Upper lobe of left lung (tissue), 6 donors: ENCODE data around the gene B9D2. TPM values are rescaled to one million over a fixed set of nuclear protein-coding genes. Genes with fewer than 3 reads are reported as not detected.

Source experiments
- ATAC-seq, 2 donors: fragments of 200-7000 bp; cut with Tn5 transposase; one replicate each; pipeline ENCODE4 v1.9.1; 2022; ENCODE audit warnings: mild to moderate bottlenecking in 2 of 2, moderate library complexity in 2 of 2; ENCODE audit not compliant: low FRiP score in 2 of 2
- DNase-seq, 2 donors: peaks; one replicate each; pipeline ENCODE4 v3.0.0-alpha.2; 2019 to 2020
- H3K27ac ChIP-seq, 4 donors: fragments of 200-600 bp; sonication (generic); one replicate each; pipeline ENCODE4 v1.5.1; 2016 to 2019
- H3K27me3 ChIP-seq, 4 donors: fragments of 200-600 bp; sonication (generic); one replicate each; pipeline ENCODE4 v1.5.1; 2017 to 2019
- H3K36me3 ChIP-seq, 4 donors: fragments of 200-600 bp; sonication (generic); one replicate each; pipeline ENCODE4 v1.5.1; 2016 to 2019
- H3K4me1 ChIP-seq, 4 donors: fragments of 200-600 bp; sonication (generic); one replicate each; pipeline ENCODE4 v1.5.1; 2018 to 2019
- H3K4me3 ChIP-seq, 4 donors: fragments of 200-600 bp; sonication (generic); one replicate each; pipeline ENCODE4 v1.5.1; 2017 to 2019; ENCODE audit warnings: mild to moderate bottlenecking in 2 of 4, moderate library complexity in 1 of 4
- H3K9me3 ChIP-seq, 4 donors: fragments of 200-600 bp; sonication (generic); one replicate each; pipeline ENCODE4 v1.5.1; 2018 to 2019
- EP300 ChIP-seq, 4 donors: sonication (generic); formaldehyde crosslinking; IDR thresholded peaks; one replicate each; pipeline ENCODE4 v1.5.1; 2017; ENCODE audit warnings: antibody characterized with exemption in 4 of 4, control low read depth in 2 of 4
- POLR2A ChIP-seq, 4 donors: fragments of 450-650 bp; IDR thresholded peaks; one replicate each; pipeline ENCODE4 v1.5.1; 2016 to 2017; ENCODE audit warnings: antibody characterized with exemption in 4 of 4, mild to moderate bottlenecking in 2 of 4
- POLR2AphosphoS5 ChIP-seq, 2 donors: sonication (generic); formaldehyde crosslinking; IDR thresholded peaks; one replicate each; pipeline ENCODE4 v1.5.1; 2017; ENCODE audit warnings: antibody characterized with exemption in 2 of 2
- WGBS, 2 donors: methylation state at CpG; one replicate each; pipeline ENCODE4 v1.1.5; 2017 to 2018; 5-methylcytosine and 5-hydroxymethylcytosine counted together
- total RNA-seq, 6 donors: library from RNA; depleted of rRNA in 4 of 6; stranded (reverse); fragments of >200 nt in 4 of 6; gene quantifications; one replicate each; pipeline versions ENCODE4 v1.1.0 to v1.2.1, GENCODE V29; 2016 to 2021
- TF ChIP-seq, protein P1 (sequence below), 6 experiments: fragments of 450-650 bp in 4 of 6; fragments of 200-600 bp in 2 of 6; sonication (generic) in 2 of 6; IDR thresholded peaks; one replicate each; pipeline ENCODE4 v1.5.1; 2016 to 2019; ENCODE audit warnings: antibody characterized with exemption in 6 of 6
- donor health status: DM: no; HTN: no; CAD: no; lungs with moderate emphysema.
- donor health status: DM: no; HTN: yes; CAD: no; lungs with severe emphysema.

B9D2 gene
- total RNA-seq, 6 donors from 2014 or later = 7.0 to 17.2 (median 10.3) TPM; not detected in 1

DNA sequence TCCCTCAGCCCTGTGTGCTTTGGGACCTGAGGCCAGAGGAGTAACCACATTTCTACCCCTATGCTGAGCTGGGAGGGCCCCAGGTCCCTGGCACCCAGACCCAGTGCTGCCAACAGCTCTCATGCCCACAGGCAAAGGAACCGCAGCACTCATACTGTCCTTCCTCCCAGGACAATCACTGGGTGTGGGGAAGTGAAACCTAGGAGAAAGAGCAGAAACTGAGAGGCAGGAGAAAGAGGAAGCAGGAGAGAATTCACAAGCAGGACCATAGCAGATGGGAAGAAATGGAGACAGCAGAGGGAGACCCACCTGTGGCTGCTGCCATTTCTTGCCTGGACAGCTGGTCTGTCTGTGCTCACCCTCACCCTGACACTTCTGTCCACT lies 35.1 kb downstream of the B9D2 start:
- H3K36me3 ChIP-seq = peaks cover 3 to 30% (median 21%) of the 10 kb centered on the region in 4 donors
- WGBS, 2 donors = 32 to 62% methylated on average over 1 of the region's 1 CpG
- H3K9me3 ChIP-seq = no peaks in the 10 kb centered on the region
- H3K27me3 ChIP-seq = no peaks in the 10 kb centered on the region
- peak overlapping the region; percentile 84 to 91 (median 88) for H3K27ac ChIP-seq
- ATAC-seq = peak in 1 of 2 donors; percentile 47
- peaks cover 58 to 71% (median 61%) of the 10 kb centered on the region in 4 donors for H3K4me1 ChIP-seq
- TF ChIP-seq POLR2A (IDR thresholded peaks at IDR 0.05) (no peak), POLR2AphosphoS5 (IDR thresholded peaks at IDR 0.05) (no peak), EP300 (IDR thresholded peaks at IDR 0.05) (no peak)
- TF ChIP-seq, protein P1, sequence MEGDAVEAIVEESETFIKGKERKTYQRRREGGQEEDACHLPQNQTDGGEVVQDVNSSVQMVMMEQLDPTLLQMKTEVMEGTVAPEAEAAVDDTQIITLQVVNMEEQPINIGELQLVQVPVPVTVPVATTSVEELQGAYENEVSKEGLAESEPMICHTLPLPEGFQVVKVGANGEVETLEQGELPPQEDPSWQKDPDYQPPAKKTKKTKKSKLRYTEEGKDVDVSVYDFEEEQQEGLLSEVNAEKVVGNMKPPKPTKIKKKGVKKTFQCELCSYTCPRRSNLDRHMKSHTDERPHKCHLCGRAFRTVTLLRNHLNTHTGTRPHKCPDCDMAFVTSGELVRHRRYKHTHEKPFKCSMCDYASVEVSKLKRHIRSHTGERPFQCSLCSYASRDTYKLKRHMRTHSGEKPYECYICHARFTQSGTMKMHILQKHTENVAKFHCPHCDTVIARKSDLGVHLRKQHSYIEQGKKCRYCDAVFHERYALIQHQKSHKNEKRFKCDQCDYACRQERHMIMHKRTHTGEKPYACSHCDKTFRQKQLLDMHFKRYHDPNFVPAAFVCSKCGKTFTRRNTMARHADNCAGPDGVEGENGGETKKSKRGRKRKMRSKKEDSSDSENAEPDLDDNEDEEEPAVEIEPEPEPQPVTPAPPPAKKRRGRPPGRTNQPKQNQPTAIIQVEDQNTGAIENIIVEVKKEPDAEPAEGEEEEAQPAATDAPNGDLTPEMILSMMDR (IDR thresholded peaks at IDR 0.05) = no peak
- no peak overlapping the region for H3K4me3 ChIP-seq
- DNase-seq = peak in 1 of 2 donors; percentile 62

DNA sequence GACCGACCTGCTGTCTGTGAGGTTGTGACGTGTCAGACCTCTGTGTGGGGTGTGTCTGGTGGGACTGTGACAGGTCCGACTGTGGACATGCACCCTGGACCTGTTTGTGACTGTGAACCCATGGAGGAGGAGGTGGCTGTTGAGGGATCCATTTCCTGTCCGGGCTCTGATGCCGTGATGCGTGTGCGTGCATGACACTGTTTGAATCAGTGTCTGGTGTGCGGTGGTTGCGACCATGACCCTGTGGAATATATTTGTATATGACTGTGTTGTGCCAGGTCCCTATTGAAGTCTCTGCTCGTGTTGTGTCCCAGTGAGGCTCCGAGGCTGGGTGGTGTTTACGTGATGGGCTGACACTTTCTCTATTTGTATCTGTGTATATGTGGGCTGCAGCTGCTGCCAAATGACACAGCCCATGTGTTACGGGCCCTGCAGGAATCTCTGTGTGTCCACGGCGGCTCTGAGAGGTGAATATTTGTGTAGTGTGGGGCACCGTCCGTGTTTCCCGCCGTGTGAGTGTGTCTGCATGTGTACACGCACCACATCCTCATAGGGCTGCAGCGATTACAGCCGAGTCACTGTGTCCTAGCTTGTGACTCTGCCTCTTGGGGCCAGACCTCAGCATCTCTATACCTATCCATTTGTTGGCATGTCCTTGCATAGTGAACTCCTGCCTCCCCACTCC lies 35.6 kb downstream of the B9D2 start:
- Histone ChIP-seq H3K27ac (peak overlapping the region; percentile 84 to 91 (median 88)), H3K4me1 (peaks cover 63 to 76% (median 66%) of the 10 kb centered on the region in 4 donors), H3K9me3 (no peaks in the 10 kb centered on the region), H3K36me3 (peaks cover 3 to 30% (median 21%) of the 10 kb centered on the region in 4 donors), H3K4me3 (peak overlapping the region in 3 of 4 donors; percentile 36 to 49 (median 44)), H3K27me3 (no peaks in the 10 kb centered on the region)
- DNase-seq = peak in 1 of 2 donors; percentile 55
- WGBS, 2 donors = 26% methylated on average over 5 to 22 of the region's 22 CpGs
- ATAC-seq = peak; percentile 2 to 21
- no peak for TF ChIP-seq POLR2AphosphoS5 (IDR thresholded peaks at IDR 0.05)
- TF ChIP-seq, protein P1 (IDR thresholded peaks at IDR 0.05) = no peak
- no peak for TF ChIP-seq POLR2A (IDR thresholded peaks at IDR 0.05)
- TF ChIP-seq EP300 (IDR thresholded peaks at IDR 0.05) = no peak

DNA sequence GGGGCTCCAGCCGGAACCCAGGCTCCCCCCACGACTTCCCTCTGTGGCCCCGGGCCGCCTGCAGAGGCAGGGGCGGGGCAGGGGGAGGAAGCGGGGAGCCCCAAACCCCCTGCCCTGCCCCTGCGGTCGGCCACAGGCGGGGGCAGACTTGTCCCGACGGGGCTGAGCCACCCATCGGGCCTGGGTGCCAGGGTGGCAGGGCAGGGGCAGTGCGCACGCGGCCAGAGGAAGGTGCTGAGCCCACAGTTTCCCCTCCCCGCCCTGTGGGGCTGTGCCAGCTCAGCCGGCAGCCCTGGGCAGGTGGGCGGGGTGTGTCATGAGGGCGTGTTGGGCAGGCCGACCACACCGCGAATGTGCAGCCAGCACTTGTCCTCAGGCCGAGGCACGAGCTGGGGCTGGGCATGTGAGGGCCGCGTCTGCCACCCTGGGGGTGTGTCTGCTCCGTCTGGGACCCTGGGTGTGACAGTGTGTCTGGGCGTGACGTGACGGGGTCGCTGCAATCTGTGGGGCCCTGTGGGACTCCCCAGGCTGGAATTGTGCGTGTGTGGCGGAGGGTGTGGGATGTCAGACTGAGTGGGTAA lies 36.3 kb downstream of the B9D2 start:
- H3K4me3 ChIP-seq = peak overlapping the region in 3 of 4 donors; percentile 36 to 49 (median 44)
- H3K9me3 ChIP-seq = no peaks in the 10 kb centered on the region
- no peaks in the 10 kb centered on the region for H3K27me3 ChIP-seq
- peak overlapping the region; percentile 84 to 91 (median 88) for H3K27ac ChIP-seq
- peak; percentile 94 for DNase-seq
- TF ChIP-seq POLR2AphosphoS5 (IDR thresholded peaks at IDR 0.05) = peak; percentile 64 to 75
- TF ChIP-seq, protein P1 (IDR thresholded peaks at IDR 0.05) = peak in 1 of 6 experiments; percentile 18
- TF ChIP-seq EP300 (IDR thresholded peaks at IDR 0.05) = peak in 1 of 4 donors; percentile 8
- TF ChIP-seq POLR2A (IDR thresholded peaks at IDR 0.05) = peak in 1 of 4 donors; percentile 65
- peak; percentile 59 to 89 for ATAC-seq
- H3K4me1 ChIP-seq = peaks cover 67 to 82% (median 71%) of the 10 kb centered on the region in 4 donors
- peaks cover 3 to 30% (median 22%) of the 10 kb centered on the region in 4 donors for H3K36me3 ChIP-seq
- WGBS, 2 donors = 20 to 26% methylated on average over 4 to 6 of the region's 33 CpGs

DNA sequence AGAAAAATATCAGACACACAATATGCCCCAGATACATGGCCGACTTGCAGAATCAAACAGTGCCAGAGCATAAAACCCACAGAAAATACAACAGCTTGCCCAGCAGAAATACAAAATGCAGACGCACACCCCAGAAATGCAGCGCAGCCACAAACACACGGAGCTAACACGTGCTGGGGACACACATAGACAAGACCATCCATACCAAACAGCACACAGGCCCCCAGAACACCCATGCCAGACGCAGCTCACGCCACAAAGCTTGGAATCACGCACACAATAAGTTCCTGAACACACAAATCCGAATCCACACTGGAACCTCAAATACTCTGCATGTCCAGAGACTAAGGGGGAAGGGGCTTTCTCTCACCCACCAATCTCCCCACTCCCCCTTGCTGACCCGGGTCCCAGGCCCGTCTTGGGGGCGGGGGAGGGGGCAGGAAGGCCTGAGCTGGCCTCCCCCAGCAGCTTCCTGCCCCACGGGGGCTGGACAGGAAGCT lies 36.8 kb downstream of the B9D2 start:
- Histone ChIP-seq H3K36me3 (peaks cover 1 to 28% (median 22%) of the 10 kb centered on the region in 4 donors), H3K27me3 (no peaks in the 10 kb centered on the region), H3K9me3 (no peaks in the 10 kb centered on the region), H3K4me1 (peaks cover 67 to 88% (median 75%) of the 10 kb centered on the region in 4 donors), H3K4me3 (peak overlapping the region in 3 of 4 donors; percentile 36 to 49 (median 44)), H3K27ac (peak overlapping the region; percentile 84 to 91 (median 88))
- TF ChIP-seq EP300 (IDR thresholded peaks at IDR 0.05) (no peak), POLR2AphosphoS5 (IDR thresholded peaks at IDR 0.05) (no peak), POLR2A (IDR thresholded peaks at IDR 0.05) (no peak)
- TF ChIP-seq, protein P1 (IDR thresholded peaks at IDR 0.05) = no peak
- DNase-seq (no peak), ATAC-seq (no peak)
- WGBS, 2 donors = 28 to 37% methylated on average over 9 to 13 of the region's 13 CpGs
